HUES64 (cell line): Measurements from ENCODE around the gene FLT3LG.
"Not testable (repeated sequence)": the region's sequence is repeated elsewhere in the genome, so short reads cannot be mapped to it uniquely, and the experiment has no call there.

Experiments
- H3K27ac ChIP-seq: 2 replicates; pipeline ENCODE4 v1.7.0; 2013; ENCODE audit warnings: low read depth, low read length, inconsistent platforms
- H3K27me3 ChIP-seq: 2 replicates; pipeline ENCODE4 v1.6.1; 2013; ENCODE audit warnings: mild to moderate bottlenecking, low read length; ENCODE audit not compliant: insufficient read depth
- H3K36me3 ChIP-seq: 2 replicates; pipeline ENCODE4 v1.6.1; 2013; ENCODE audit warnings: mild to moderate bottlenecking, low read length; ENCODE audit not compliant: insufficient read depth
- H3K4me1 ChIP-seq: 2 replicates; pipeline ENCODE4 v1.6.1; 2013; ENCODE audit warnings: mild to moderate bottlenecking, low read length, moderate library complexity; ENCODE audit not compliant: insufficient read depth
- H3K4me3 ChIP-seq: 2 replicates; pipeline ENCODE4 v1.5.1; 2013; ENCODE audit warnings: mild to moderate bottlenecking, low read length, moderate library complexity
- H3K9ac ChIP-seq: 2 replicates; pipeline ENCODE4 v1.6.1; 2013; ENCODE audit warnings: mild to moderate bottlenecking, low read depth, low read length
- H3K9me3 ChIP-seq: 2 replicates; pipeline ENCODE4 v1.6.1; 2013; ENCODE audit warnings: low read depth, low read length; ENCODE audit not compliant: insufficient read depth
- WGBS: fragments of 150-250, 120-280 bp; methylation state at CpG from one replicate; pipeline ENCODE4 v1.1.7; 2013; ENCODE audit warnings: missing lambda C conversion rate; 5-methylcytosine and 5-hydroxymethylcytosine counted together

FLT3LG gene

DNA sequence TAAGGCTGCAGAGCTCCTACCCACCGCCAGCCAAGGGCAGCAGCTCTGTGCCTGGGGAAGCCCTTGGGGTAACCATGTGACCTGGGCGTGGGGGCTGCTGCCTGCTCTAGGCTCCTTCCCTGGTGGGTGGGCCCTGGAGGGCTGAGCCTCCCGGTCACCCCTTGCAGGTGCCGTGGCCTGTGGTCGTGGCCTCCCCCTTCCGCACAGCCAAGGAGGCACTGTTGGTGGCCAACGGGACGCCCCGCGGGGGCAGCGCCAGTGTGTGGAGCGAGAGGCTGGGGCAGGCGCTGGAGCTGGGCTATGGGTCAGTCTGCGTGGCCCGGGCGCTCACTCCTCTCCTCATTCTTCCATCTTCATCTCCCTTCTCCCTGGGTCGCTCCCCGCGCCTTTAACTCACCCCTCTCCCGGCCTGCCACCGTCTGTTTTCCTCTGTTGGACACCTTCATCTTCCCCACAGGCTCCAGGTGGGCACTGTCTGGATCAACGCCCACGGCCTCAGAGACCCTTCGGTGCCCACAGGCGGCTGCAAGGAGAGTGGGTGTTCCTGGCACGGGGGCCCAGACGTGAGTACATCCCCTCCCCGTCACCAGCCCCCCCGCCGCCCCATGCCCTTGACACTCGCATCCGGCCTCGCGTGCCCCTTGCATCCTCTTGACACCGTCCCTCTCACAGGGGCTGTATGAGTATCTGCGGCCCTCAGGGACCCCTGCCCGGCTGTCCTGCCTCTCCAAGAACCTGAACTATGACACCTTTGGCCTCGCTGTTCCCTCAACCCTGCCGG lies 9.9 kb upstream of the FLT3LG start:
- H3K4me3 ChIP-seq = no peak overlapping the region
- 94% methylated on average over 39 of the region's 39 CpGs for WGBS
- peaks cover 24% of the 10 kb centered on the region for H3K36me3 ChIP-seq

DNA sequence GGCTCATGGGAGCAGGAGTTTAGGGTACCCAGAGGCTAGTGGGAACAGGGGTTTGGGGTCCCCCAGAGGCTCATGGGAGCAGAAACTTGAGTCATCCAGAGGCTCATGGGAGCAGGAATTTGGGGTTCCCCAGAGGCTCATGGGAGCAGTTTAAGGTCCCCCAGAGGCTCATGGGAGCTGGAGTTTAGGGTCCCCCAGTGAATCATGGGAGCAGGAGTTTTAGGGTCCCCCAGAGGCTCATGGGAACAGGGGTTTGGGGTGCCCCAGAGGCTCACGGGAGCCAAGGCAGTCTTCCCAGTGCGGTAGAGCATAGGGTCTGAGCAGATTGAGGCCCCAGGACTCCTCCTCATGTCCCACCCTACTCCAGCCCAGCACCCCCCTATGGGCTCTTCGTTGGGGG lies 8.6 kb upstream of the FLT3LG start:
- H3K27me3 ChIP-seq = no peaks in the 10 kb centered on the region
- H3K9me3 ChIP-seq = no peaks in the 10 kb centered on the region
- H3K4me1 ChIP-seq = no peaks in the 10 kb centered on the region
- H3K27ac ChIP-seq = no peak overlapping the region
- 96% methylated on average over 3 of the region's 3 CpGs for WGBS
- H3K36me3 ChIP-seq = peaks cover 21% of the 10 kb centered on the region
- no peak overlapping the region for H3K4me3 ChIP-seq
- no peak overlapping the region for H3K9ac ChIP-seq

More for the DNA sequence above, 9.9 kb upstream of the FLT3LG start:
- Histone ChIP-seq H3K9ac (no peak overlapping the region), H3K4me1 (no peaks in the 10 kb centered on the region), H3K27me3 (no peaks in the 10 kb centered on the region), H3K9me3 (no peaks in the 10 kb centered on the region), H3K27ac (no peak overlapping the region)

DNA sequence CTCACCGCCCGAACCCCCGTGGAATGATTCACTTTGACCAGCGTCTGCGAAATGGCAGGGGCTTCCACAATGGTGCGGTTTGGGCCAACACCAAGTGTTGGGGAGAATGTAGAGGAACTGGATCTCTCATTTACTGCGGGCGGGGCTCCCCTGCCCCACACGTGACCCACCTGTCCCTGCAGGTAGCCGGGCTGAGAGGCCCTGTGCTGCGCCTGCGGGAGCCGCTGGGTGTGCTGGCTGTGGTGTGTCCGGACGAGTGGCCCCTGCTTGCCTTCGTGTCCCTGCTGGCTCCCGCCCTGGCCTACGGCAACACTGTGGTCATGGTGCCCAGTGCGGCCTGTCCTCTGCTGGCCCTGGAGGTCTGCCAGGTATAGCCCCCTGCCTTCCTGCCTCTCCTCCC lies 5.8 kb upstream of the FLT3LG start:
- H3K9ac ChIP-seq = no peak overlapping the region
- H3K4me3 ChIP-seq = no peak overlapping the region
- no peaks in the 10 kb centered on the region for H3K4me1 ChIP-seq
- H3K36me3 ChIP-seq = peaks cover 20% of the 10 kb centered on the region
- WGBS = 91% methylated on average over 19 of the region's 19 CpGs
- no peaks in the 10 kb centered on the region for H3K27me3 ChIP-seq
- H3K9me3 ChIP-seq = no peaks in the 10 kb centered on the region
- H3K27ac ChIP-seq = no peak overlapping the region

GRCh38 chr19:49468746-49469447 lies 5.1 kb upstream of the FLT3LG start:
- no peak overlapping the region for H3K4me3 ChIP-seq

DNA sequence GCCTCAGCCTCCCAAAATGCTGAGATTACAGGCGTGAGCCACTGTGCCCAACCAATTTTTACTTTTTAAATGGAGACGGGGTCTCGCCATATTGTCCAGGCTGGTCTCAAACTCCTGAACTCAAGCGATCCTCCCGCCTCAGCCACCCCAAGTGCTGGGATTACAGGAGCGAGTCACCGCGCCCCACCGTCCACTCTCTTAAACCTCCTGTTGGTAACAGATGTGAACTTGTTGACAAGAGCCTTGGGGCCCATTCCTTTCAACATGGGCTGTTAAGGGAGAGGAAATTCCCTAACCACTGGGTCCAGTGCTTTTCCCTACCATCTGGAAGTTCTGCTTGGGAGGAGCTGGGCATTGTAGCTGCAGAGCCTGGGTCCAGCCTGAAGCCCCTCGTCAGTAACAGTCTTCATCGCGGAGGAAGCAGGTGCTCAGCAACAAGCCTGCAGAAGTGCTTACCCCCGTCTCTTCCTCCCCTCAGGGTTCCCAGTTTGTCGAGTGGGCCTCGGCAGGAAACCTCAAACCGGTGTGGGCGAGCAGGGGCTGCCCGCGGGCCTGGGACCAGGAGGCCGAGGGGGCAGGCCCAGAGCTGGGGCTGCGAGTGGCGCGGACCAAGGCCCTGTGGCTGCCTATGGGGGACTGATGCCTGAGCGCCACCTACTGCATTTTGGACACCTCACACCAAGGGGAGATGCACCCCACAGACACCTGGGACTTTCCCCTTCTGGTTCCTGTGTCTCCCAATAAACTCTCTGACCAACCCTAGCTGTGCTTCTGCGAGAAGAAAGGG lies 4.0 kb upstream of the FLT3LG start:
- Histone ChIP-seq H3K36me3 (peaks cover 15% of the 10 kb centered on the region), H3K4me1 (no peaks in the 10 kb centered on the region), H3K9me3 (no peaks in the 10 kb centered on the region), H3K9ac (no peak overlapping the region), H3K27ac (no peak overlapping the region), H3K27me3 (peaks cover 5% of the 10 kb centered on the region; the same call in 1 of the 2 replicates), H3K4me3 (no peak overlapping the region)
- WGBS = 96% methylated on average over 25 of the region's 25 CpGs

More at GRCh38 chr19:49468746-49469447, 5.1 kb upstream of the FLT3LG start:
- H3K36me3 ChIP-seq = peaks cover 18% of the 10 kb centered on the region
- no peaks in the 10 kb centered on the region for H3K27me3 ChIP-seq
- 81% methylated on average over 15 of the region's 15 CpGs for WGBS
- H3K9me3 ChIP-seq = no peaks in the 10 kb centered on the region
- H3K9ac ChIP-seq = no peak overlapping the region
- H3K27ac ChIP-seq = no peak overlapping the region
- H3K4me1 ChIP-seq = no peaks in the 10 kb centered on the region

DNA sequence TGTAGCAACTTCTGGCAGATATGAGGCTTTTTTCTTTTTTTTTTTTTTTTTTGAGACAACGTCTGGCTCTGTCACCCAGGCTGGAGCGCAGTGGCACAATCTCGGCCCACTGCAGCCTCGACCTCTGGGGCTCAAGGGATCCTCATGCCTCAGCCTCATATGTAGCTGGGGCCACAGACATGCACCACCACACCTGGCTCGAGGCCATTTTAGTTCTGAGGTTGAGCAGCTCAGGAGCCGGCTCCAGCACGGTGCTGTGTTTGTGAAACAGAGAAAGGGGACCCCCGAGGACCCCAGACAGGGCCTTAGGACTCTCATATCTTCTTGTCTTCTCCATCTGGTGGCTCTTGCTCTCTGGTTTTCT lies 3.4 kb upstream of the FLT3LG start:
- Histone ChIP-seq H3K36me3 (peaks cover 11% of the 10 kb centered on the region), H3K4me1 (no peaks in the 10 kb centered on the region), H3K27ac (no peak overlapping the region), H3K4me3 (no peak overlapping the region), H3K27me3 (peaks cover 5% of the 10 kb centered on the region; the same call in 1 of the 2 replicates), H3K9me3 (no peaks in the 10 kb centered on the region), H3K9ac (no peak overlapping the region)
- WGBS = 95% methylated on average over 8 of the region's 8 CpGs

DNA sequence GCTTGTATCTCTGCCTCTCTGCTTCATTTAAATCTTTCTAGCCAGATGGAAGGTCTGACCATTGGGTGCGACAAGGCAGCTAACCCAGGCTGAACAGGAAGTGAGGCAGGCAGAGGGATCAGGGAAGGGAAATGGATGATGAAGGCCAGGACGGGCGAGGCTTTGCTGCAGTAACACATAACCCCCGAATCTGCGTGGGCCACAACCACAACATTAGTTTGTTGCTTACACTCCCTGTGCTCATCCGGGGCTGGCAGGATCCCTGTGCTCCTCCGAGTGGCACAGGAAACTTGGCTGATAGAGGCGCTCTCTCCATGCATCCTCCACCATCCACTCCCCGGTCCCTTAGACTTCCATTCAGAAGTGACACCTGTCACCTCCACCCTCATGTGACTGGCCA lies 1.1 kb upstream of the FLT3LG start:
- WGBS = 89% methylated on average over 9 of the region's 9 CpGs
- no peak overlapping the region for H3K27ac ChIP-seq
- no peaks in the 10 kb centered on the region for H3K9me3 ChIP-seq
- peaks cover 7% of the 10 kb centered on the region; the same call in 1 of the 2 replicates for H3K36me3 ChIP-seq
- no peaks in the 10 kb centered on the region for H3K4me1 ChIP-seq
- no peak overlapping the region for H3K9ac ChIP-seq
- no peak overlapping the region for H3K4me3 ChIP-seq
- peaks cover 5% of the 10 kb centered on the region; the same call in 1 of the 2 replicates for H3K27me3 ChIP-seq

GRCh38 chr19:49473501-49473867 lies 531 bp upstream of the FLT3LG start:
- not testable (repeated sequence) for H3K36me3 ChIP-seq, H3K9ac ChIP-seq, H3K27me3 ChIP-seq, H3K4me1 ChIP-seq, H3K4me3 ChIP-seq, H3K27ac ChIP-seq, H3K9me3 ChIP-seq
- WGBS = 90% methylated on average over 9 of the region's 9 CpGs

GRCh38 chr19:49474542-49474924 lies 518 bp downstream of the FLT3LG start:
- no peaks in the 10 kb centered on the region for H3K9me3 ChIP-seq
- H3K27me3 ChIP-seq = peaks cover 5% of the 10 kb centered on the region; the same call in 1 of the 2 replicates
- peaks cover 7% of the 10 kb centered on the region; the same call in 1 of the 2 replicates for H3K36me3 ChIP-seq
- H3K27ac ChIP-seq = no peak overlapping the region
- WGBS = 40% methylated on average over 11 of the region's 11 CpGs
- H3K4me3 ChIP-seq = no peak overlapping the region; the same call in 1 of the 2 replicates
- no peaks in the 10 kb centered on the region for H3K4me1 ChIP-seq
- no peak overlapping the region for H3K9ac ChIP-seq

GRCh38 chr19:49475191-49475917 lies 1.3 kb downstream of the FLT3LG start:
- Histone ChIP-seq H3K27ac (no peak overlapping the region), H3K27me3 (peaks cover 5% of the 10 kb centered on the region; the same call in 1 of the 2 replicates), H3K4me3 (no peak overlapping the region), H3K9me3 (no peaks in the 10 kb centered on the region), H3K36me3 (0 out of 2 replicates have a peak, but pooled peaks cover 3% of the 10 kb centered on the region), H3K4me1 (no peaks in the 10 kb centered on the region), H3K9ac (no peak overlapping the region)
- 82% methylated on average over 14 of the region's 15 CpGs for WGBS
